Measurements from ENCODE around the gene KIF19. TPM values are rescaled to one million over a fixed set of nuclear protein-coding genes. Genes with fewer than 3 reads are reported as not detected.

Gene KIF19
- polyA plus RNA-seq, 2 of the 4 experiments (the other 2 are of a cell fraction), result not detected

- ChIA-PET CTCF (interaction anchor here (0.7 to 11.3 kb wide), 13 partner anchors 10 to 209 kb away, joined by 3 to 127 read pairs (median 4); partner anchors contain the start of gene GPR142), POLR2A (no interaction called here)
- H3K4me3 ChIP-seq, result no peak overlapping the region
- no peak overlapping the region for H3K4me2 ChIP-seq
- no peak for TF ChIP-seq HMGXB4 (CRISPR knock-in tag; IDR thresholded peaks at IDR 0.05; ENCODE audit: borderline replicate concordance)
- TF ChIP-seq, protein P1, sequence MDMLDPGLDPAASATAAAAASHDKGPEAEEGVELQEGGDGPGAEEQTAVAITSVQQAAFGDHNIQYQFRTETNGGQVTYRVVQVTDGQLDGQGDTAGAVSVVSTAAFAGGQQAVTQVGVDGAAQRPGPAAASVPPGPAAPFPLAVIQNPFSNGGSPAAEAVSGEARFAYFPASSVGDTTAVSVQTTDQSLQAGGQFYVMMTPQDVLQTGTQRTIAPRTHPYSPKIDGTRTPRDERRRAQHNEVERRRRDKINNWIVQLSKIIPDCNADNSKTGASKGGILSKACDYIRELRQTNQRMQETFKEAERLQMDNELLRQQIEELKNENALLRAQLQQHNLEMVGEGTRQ (IDR thresholded peaks at IDR 0.05), result peak; percentile 47
- WGBS (ENCODE audit: missing lambda C conversion rate), result 36% methylated on average over 5 of the region's 5 CpGs
- ATAC-seq (peak in 1 of 2 experiments; percentile 57; a peak in 3 of 6 replicates), DNase-seq (ENCODE audit: low read depth in 1 of 2, low spot score in 1 of 2) (no peak), FAIRE-seq (no peak)
- peaks cover 5% of the 10 kb centered on the region; the same call in 2 of the 3 replicates for H3K4me1 ChIP-seq
- H3K27ac ChIP-seq, result no peak overlapping the region
- no peaks in the 10 kb centered on the region for H3K9me3 ChIP-seq
These were observed 66.8 kb downstream of the KIF19 start for GRCh38 chr17:74392848-74393247.

DNA sequence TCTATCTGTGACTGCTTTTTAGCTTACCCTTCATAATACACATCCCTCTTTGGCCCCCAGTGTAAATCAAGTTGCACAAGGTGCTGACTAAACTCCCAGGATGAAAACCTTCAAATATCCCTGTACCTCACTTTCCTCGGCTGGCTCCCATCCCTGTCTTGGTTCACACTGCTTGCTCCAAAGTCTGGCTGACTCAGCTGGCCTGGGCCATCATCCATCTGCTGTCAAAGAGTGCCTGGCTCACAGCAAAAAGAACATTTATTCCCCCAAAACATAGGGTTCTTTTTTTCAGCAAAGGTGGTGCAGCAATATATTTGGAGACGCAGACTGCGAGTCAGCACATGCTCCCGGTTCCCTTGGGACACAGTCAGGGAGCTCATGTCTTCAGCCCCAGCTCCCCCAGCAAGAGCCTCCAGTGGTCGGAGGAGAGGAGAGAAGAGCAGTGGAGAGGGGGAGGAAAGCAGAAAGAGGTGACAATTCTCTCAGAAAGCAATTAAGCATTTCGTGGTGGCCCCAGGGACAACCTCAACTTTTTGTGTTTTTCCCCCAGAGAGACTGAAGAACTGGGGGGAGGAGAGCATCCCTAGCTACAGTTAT, 67.4 kb downstream of the KIF19 start:
- TF ChIP-seq JUN (IDR thresholded peaks at IDR 0.05) (no peak), SREBF2 (IDR thresholded peaks at IDR 0.05) (no peak), NPAS2 (CRISPR knock-in tag; IDR thresholded peaks at IDR 0.05; ENCODE audit: borderline replicate concordance) (no peak), FOSB (CRISPR knock-in tag; IDR thresholded peaks at IDR 0.05) (no peak), ATOH8 (CRISPR knock-in tag; IDR thresholded peaks at IDR 0.05; ENCODE audit: low read depth) (no peak), HOXB13 (CRISPR knock-in tag; IDR thresholded peaks at IDR 0.05; ENCODE audit: low read depth) (no peak), RCOR1 (IDR thresholded peaks at IDR 0.05; ENCODE audit: low read depth, low read length) (no peak), CHD4 (IDR thresholded peaks at IDR 0.05; ENCODE audit: borderline replicate concordance) (no peak), TFCP2L1 (CRISPR knock-in tag; IDR thresholded peaks at IDR 0.05) (no peak), POLR2AphosphoS2 (conservative IDR thresholded peaks at IDR 0.05; ENCODE audit: low read length) (no peak), GATA3 (IDR thresholded peaks at IDR 0.05; ENCODE audit: borderline replicate concordance) (no peak), NR3C1 (IDR thresholded peaks at IDR 0.05) (no peak), BHLHE40 (IDR thresholded peaks at IDR 0.05; ENCODE audit: low read depth, low read length) (no peak), REST (IDR thresholded peaks at IDR 0.05) (no peak), ESRRA (IDR thresholded peaks at IDR 0.05; ENCODE audit: borderline replicate concordance, low read length) (no peak), RAD21 (conservative IDR thresholded peaks at IDR 0.05 in 1 of 2, IDR thresholded peaks at IDR 0.05 in 1 of 2) (no peak), HOXB5 (CRISPR knock-in tag; IDR thresholded peaks at IDR 0.05) (no peak), ZC3H11A (IDR thresholded peaks at IDR 0.05) (no peak), KDM1A (IDR thresholded peaks at IDR 0.05; ENCODE audit: low read depth) (no peak)
- TF ChIP-seq, protein P2, sequence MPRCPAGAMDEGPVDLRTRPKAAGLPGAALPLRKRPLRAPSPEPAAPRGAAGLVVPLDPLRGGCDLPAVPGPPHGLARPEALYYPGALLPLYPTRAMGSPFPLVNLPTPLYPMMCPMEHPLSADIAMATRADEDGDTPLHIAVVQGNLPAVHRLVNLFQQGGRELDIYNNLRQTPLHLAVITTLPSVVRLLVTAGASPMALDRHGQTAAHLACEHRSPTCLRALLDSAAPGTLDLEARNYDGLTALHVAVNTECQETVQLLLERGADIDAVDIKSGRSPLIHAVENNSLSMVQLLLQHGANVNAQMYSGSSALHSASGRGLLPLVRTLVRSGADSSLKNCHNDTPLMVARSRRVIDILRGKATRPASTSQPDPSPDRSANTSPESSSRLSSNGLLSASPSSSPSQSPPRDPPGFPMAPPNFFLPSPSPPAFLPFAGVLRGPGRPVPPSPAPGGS (IDR thresholded peaks at IDR 0.05), result no peak
- DNase-seq (ENCODE audit: low read depth in 1 of 2, low spot score in 1 of 2), result no peak
- H3K9me3 ChIP-seq, result no peaks in the 10 kb centered on the region
- H3K4me2 ChIP-seq, result no peak overlapping the region
- ChIA-PET POLR2A (no interaction called here), CTCF (interaction anchor here (0.9 to 11.3 kb wide), 15 partner anchors 10 to 209 kb away, joined by 3 to 127 read pairs (median 4); partner anchors contain the start of gene GPR142)
- H3K27ac ChIP-seq, result 0 out of 6 replicates have a peak overlapping the region, but pooled peaks of 1 of the 2 experiments have one; percentile 19
- WGBS (ENCODE audit: missing lambda C conversion rate), result 72% methylated on average over 6 of the region's 6 CpGs
- H3K4me1 ChIP-seq, result peaks cover 5% of the 10 kb centered on the region; the same call in 2 of the 3 replicates
- no peak for FAIRE-seq
- no peak for ATAC-seq
- no peak overlapping the region for H3K4me3 ChIP-seq

All from A549 (cell line).